GM23338 (cell line): ENCODE data around the gene STEAP3. TPM values are rescaled to one million over a fixed set of nuclear protein-coding genes. Genes with fewer than 3 reads are reported as not detected.

Source experiments
- ATAC-seq: fragments of 200-7000 bp; cut with Tn5 transposase; 3 replicates; pipeline ENCODE4 v1.9.1; 2020
- DNase-seq: peaks from one replicate; pipeline ENCODE4 v3.0.0-alpha.2; 2015; ENCODE audit warnings: low spot score
- H2AFZ ChIP-seq: fragments of 200-600 bp; sonication (generic); 2 replicates; pipeline ENCODE4 v1.8.0; 2016; ENCODE audit warnings: antibody characterized with exemption, mild to moderate bottlenecking, moderate library complexity
- H3F3A ChIP-seq: fragments of 200-600 bp; sonication (generic); replicated peaks from 2 replicates; pipeline ENCODE4 v1.8.0; 2017; ENCODE audit warnings: antibody characterized with exemption, mixed run types, low read depth
- H3K27ac ChIP-seq: fragments of 200-600 bp; sonication (generic); 2 replicates; pipeline ENCODE4 v1.6.1; 2016; ENCODE audit warnings: low read depth
- H3K27me3 ChIP-seq: fragments of 200-600 bp; sonication (generic); 2 replicates; pipeline ENCODE4 v1.8.0; 2016; ENCODE audit warnings: mild to moderate bottlenecking, mixed run types, moderate library complexity; ENCODE audit not compliant: insufficient read depth
- H3K36me3 ChIP-seq: fragments of 200-600 bp; sonication (generic); 2 replicates; pipeline ENCODE4 v1.8.0; 2016; ENCODE audit warnings: mild to moderate bottlenecking; ENCODE audit not compliant: insufficient read depth
- H3K4me1 ChIP-seq: fragments of 200-600 bp; sonication (generic); 2 replicates; pipeline ENCODE4 v1.8.0; 2016; ENCODE audit warnings: mild to moderate bottlenecking, moderate library complexity; ENCODE audit not compliant: insufficient read depth
- H3K4me2 ChIP-seq: fragments of 200-600 bp; sonication (generic); 2 replicates; pipeline ENCODE4 v1.7.1; 2017; ENCODE audit warnings: mixed run types
- H3K4me3 ChIP-seq: fragments of 200-600 bp; sonication (generic); 2 replicates; pipeline ENCODE4 v1.6.1; 2016; ENCODE audit warnings: mixed run types
- H3K79me2 ChIP-seq: fragments of 200-600 bp; sonication (generic); replicated peaks from 2 replicates; pipeline ENCODE4 v1.8.0; 2017; ENCODE audit warnings: mild to moderate bottlenecking; ENCODE audit not compliant: insufficient read depth
- H3K9me2 ChIP-seq: fragments of 200-600 bp; sonication (generic); 2 replicates; pipeline ENCODE4 v1.8.0; 2017; ENCODE audit not compliant: insufficient read depth
- H4K20me1 ChIP-seq: fragments of 200-600 bp; sonication (generic); replicated peaks from 2 replicates; pipeline ENCODE4 v1.8.0; 2017; ENCODE audit warnings: mild to moderate bottlenecking; ENCODE audit not compliant: insufficient read depth
- H3K27ac Mint-ChIP-seq: 2 replicates; pipeline ENCODE4 v1.8.0; 2020; ENCODE audit warnings: inconsistent platforms, mild to moderate bottlenecking, moderate library complexity, mixed read lengths
- H3K27me3 Mint-ChIP-seq: 3 replicates; pipeline ENCODE4 v1.8.0; 2022; ENCODE audit warnings: low read depth, mild to moderate bottlenecking, moderate library complexity, mixed read lengths, inconsistent platforms; ENCODE audit not compliant: insufficient read depth, poor library complexity
- H3K36me3 Mint-ChIP-seq: 3 replicates; pipeline ENCODE4 v1.8.0; 2021; ENCODE audit warnings: low read depth, mild to moderate bottlenecking, inconsistent platforms, moderate library complexity, mixed read lengths
- H3K4me1 Mint-ChIP-seq: 3 replicates; pipeline ENCODE4 v1.8.0; 2020; ENCODE audit warnings: mild to moderate bottlenecking, inconsistent platforms, mixed read lengths
- H3K4me3 Mint-ChIP-seq: 3 replicates; pipeline ENCODE4 v1.8.0; 2021; ENCODE audit warnings: moderate library complexity, mild to moderate bottlenecking, inconsistent platforms, mixed read lengths
- H3K9me3 Mint-ChIP-seq: 3 replicates; pipeline ENCODE4 v1.8.0; 2020; ENCODE audit warnings: moderate library complexity, mild to moderate bottlenecking, inconsistent platforms, mixed read lengths
- CTCF ChIP-seq, 2 experiments: fragments of 200-600 bp in 1 of 2; sonication (generic) in 1 of 2; conservative IDR thresholded peaks; 2 replicates each; pipeline versions ENCODE4 v1.5.1 to v1.6.1; 2016 to 2017; ENCODE audit warnings: antibody characterized with exemption in 2 of 2, low read depth in 2 of 2, mild to moderate bottlenecking in 2 of 2, moderate library complexity in 1 of 2
- ETS1 ChIP-seq: IDR thresholded peaks from 2 replicates; pipeline ENCODE4 v1.6.1; 2016; ENCODE audit warnings: antibody characterized with exemption
- EZH2phosphoT487 ChIP-seq: fragments of 200-600 bp; sonication (generic); IDR thresholded peaks from one replicate; pipeline ENCODE4 v1.8.1; 2018; ENCODE audit warnings: antibody characterized with exemption; ENCODE audit not compliant: unreplicated experiment
- JUNB ChIP-seq: IDR thresholded peaks from one replicate; pipeline ENCODE4 v1.6.1; 2016; ENCODE audit warnings: antibody characterized with exemption; ENCODE audit not compliant: unreplicated experiment
- STAT1 ChIP-seq: IDR thresholded peaks from one replicate; pipeline ENCODE4 v1.6.1; 2016; ENCODE audit warnings: antibody characterized with exemption; ENCODE audit not compliant: unreplicated experiment
- ZNF114 ChIP-seq: fragments of 250-450 bp; sonication (Bioruptor Pico); IDR thresholded peaks from 2 replicates; pipeline ENCODE4 v1.5.0; 2020; ENCODE audit warnings: mild to moderate bottlenecking, moderate library complexity
- polyA plus RNA-seq: library from polyadenylated mRNA; unstranded; fragments of >200 nt; fragmentation: Nextera tagmentation; extraction: Ambion mirVana; gene quantifications from 2 replicates; pipeline ENCODE4 v1.2.1, GENCODE V29; 2016
- total RNA-seq: library from RNA; depleted of rRNA; stranded (reverse); fragments of >200 nt; shearing (Covaris generic); gene quantifications from 2 replicates; pipeline ENCODE4 v1.2.3, GENCODE V29; 2014

STEAP3 gene
- total and polyA plus RNA-seq, 2 experiments from 2014 or later, result 8.6 to 27.3 TPM

- H4K20me1 ChIP-seq, result no peaks in the 10 kb centered on the region
- H3K9me2 ChIP-seq, result no peaks in the 10 kb centered on the region
- H3F3A ChIP-seq, result no peaks in the 10 kb centered on the region
- H3K4me1 Mint-ChIP-seq, result no peaks in the 10 kb centered on the region; the same call in 1 of the 3 replicates
- DNase-seq, result peak; percentile 95
- no peak overlapping the region for H3K27ac ChIP-seq
- no peak overlapping the region for H3K4me3 ChIP-seq
- no peaks in the 10 kb centered on the region for H3K79me2 ChIP-seq
- peak overlapping the region; percentile 12; the same call in 1 of the 3 replicates for H3K4me3 Mint-ChIP-seq
- H3K36me3 Mint-ChIP-seq, result no peaks in the 10 kb centered on the region
- no peaks in the 10 kb centered on the region for H3K36me3 ChIP-seq
- peak; percentile 99 for ATAC-seq
- H3K27me3 ChIP-seq, result no peaks in the 10 kb centered on the region
- H3K4me2 ChIP-seq, result no peak overlapping the region
- peaks cover 4% of the 10 kb centered on the region for H3K27me3 Mint-ChIP-seq
- H2AFZ ChIP-seq, result no peak overlapping the region
- TF ChIP-seq CTCF (conservative IDR thresholded peaks at IDR 0.05; ENCODE audit: low read depth in 2 of 2), result peak; percentile 90 to 100
- no peak for TF ChIP-seq JUNB
- H3K4me1 ChIP-seq, result no peaks in the 10 kb centered on the region
- no peak overlapping the region for H3K27ac Mint-ChIP-seq
- no peaks in the 10 kb centered on the region for H3K9me3 Mint-ChIP-seq
Observed at GRCh38 chr2:119290859-119291587, 67.4 kb downstream of the STEAP3 start.

DNA sequence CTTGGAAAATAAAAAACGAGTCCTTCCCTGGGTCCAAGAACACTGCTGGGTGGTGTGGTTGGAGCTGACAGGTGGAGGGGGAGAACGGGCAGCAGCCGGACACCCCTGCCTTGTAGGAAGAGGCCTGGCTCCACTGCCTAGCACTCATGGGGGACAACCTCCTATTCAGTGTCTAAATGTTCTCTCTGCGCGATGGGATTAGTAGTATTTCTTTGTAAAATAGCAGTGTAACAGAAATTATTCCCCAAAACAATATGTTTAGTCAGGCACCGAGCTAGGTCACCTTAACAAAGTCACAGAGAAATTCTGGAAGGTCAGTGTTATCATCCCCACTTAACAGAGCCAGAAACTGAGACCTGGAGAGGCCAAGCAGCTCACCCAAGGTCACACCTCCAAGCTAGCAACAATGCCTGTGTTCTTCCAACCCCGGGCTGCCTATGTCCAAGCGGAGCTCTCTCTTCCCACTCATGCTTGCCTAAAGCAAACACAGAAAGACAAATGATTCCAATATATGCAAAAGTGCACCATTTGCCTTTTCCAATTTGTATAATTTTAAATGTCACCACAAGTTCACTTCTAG is 68.0 kb downstream of the STEAP3 start:
- Mint-ChIP-seq H3K36me3 (no peaks in the 10 kb centered on the region), H3K9me3 (no peaks in the 10 kb centered on the region), H3K27ac (no peak overlapping the region), H3K27me3 (peaks cover under 1% of the 10 kb centered on the region), H3K4me3 (no peak overlapping the region), H3K4me1 (no peaks in the 10 kb centered on the region; the same call in 1 of the 3 replicates)
- H2AFZ ChIP-seq, result no peak overlapping the region
- no peaks in the 10 kb centered on the region for H3K4me1 ChIP-seq
- H3K79me2 ChIP-seq, result no peaks in the 10 kb centered on the region
- H3F3A ChIP-seq, result no peaks in the 10 kb centered on the region
- no peaks in the 10 kb centered on the region for H3K36me3 ChIP-seq
- no peak overlapping the region for H3K4me3 ChIP-seq
- H4K20me1 ChIP-seq, result no peaks in the 10 kb centered on the region
- H3K9me2 ChIP-seq, result no peaks in the 10 kb centered on the region
- H3K27ac ChIP-seq, result no peak overlapping the region
- no peak overlapping the region for H3K4me2 ChIP-seq
- DNase-seq, result no peak
- no peak for TF ChIP-seq ZNF114 (CRISPR knock-in tag)
- H3K27me3 ChIP-seq, result no peaks in the 10 kb centered on the region
- ATAC-seq, result no peak

DNA sequence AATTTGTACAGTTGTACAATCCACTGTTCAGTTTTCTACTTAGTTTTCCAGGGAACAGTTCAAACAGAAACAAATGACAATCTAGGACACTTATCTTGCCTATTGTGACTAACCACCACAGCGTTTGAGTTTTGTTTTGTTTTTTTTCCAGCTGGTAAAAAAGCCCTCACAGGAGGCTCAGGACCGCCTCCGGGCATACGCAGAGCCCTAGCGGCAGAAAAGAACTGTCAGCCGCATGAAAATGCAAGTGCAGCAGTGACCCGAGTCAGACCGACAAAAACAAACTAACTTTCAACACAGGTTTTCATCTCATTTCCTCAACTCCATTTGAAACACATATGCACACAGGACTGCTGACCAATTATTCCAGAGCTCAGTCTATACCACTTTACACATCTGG is 68.6 kb downstream of the STEAP3 start:
- ATAC-seq (no peak), DNase-seq (no peak)
- H3K27ac Mint-ChIP-seq, result no peak overlapping the region
- TF ChIP-seq EZH2phosphoT487 (no peak), STAT1 (no peak), ETS1 (no peak)

More for the DNA sequence above, 68.6 kb downstream of the STEAP3 start:
- Mint-ChIP-seq H3K4me3 (no peak overlapping the region), H3K9me3 (no peaks in the 10 kb centered on the region), H3K36me3 (no peaks in the 10 kb centered on the region), H3K27me3 (no peaks in the 10 kb centered on the region), H3K4me1 (no peaks in the 10 kb centered on the region; the same call in 1 of the 3 replicates)
- Histone ChIP-seq H4K20me1 (no peaks in the 10 kb centered on the region), H3K27ac (no peak overlapping the region), H3K4me2 (no peak overlapping the region), H3K4me3 (no peak overlapping the region), H2AFZ (no peak overlapping the region), H3K27me3 (no peaks in the 10 kb centered on the region), H3K9me2 (no peaks in the 10 kb centered on the region), H3F3A (no peaks in the 10 kb centered on the region), H3K36me3 (no peaks in the 10 kb centered on the region), H3K4me1 (no peaks in the 10 kb centered on the region), H3K79me2 (no peaks in the 10 kb centered on the region)
